Endodermal cell (in vitro differentiated cells): Measurements from ENCODE around the gene MTX3. TPM values are rescaled to one million over a fixed set of nuclear protein-coding genes. Genes with fewer than 3 reads are reported as not detected.

Source experiments
- DNase-seq: peaks from one replicate; pipeline ENCODE4 v3.0.0-alpha.2; 2017
- H3K27ac ChIP-seq: 2 replicates; pipeline ENCODE4 v1.5.1; 2013; ENCODE audit warnings: mild to moderate bottlenecking, low read depth, low read length, moderate library complexity
- H3K27me3 ChIP-seq: 2 replicates; pipeline ENCODE4 v1.6.1; 2013; ENCODE audit warnings: mild to moderate bottlenecking, low read length, moderate library complexity; ENCODE audit not compliant: insufficient read depth, control insufficient read depth, poor library complexity, severe bottlenecking
- H3K36me3 ChIP-seq: 2 replicates; pipeline ENCODE4 v1.7.0; 2013; ENCODE audit warnings: mild to moderate bottlenecking, low read length, moderate library complexity; ENCODE audit not compliant: control insufficient read depth, insufficient read depth
- H3K4me1 ChIP-seq: one replicate; pipeline ENCODE4 v1.7.0; 2013; ENCODE audit warnings: low read length; ENCODE audit not compliant: control insufficient read depth, insufficient read depth
- H3K4me3 ChIP-seq: 2 replicates; pipeline ENCODE4 v1.5.1; 2013; ENCODE audit warnings: mild to moderate bottlenecking, low read length, moderate library complexity
- H3K9ac ChIP-seq: 2 replicates; pipeline ENCODE4 v1.6.1; 2013; ENCODE audit warnings: mild to moderate bottlenecking, low read length, moderate library complexity; ENCODE audit not compliant: poor library complexity, severe bottlenecking; ENCODE audit errors: extremely low read depth
- H3K9me3 ChIP-seq: 2 replicates; pipeline ENCODE4 v1.6.1; 2013; ENCODE audit warnings: mild to moderate bottlenecking, low read length, moderate library complexity; ENCODE audit not compliant: control insufficient read depth
- H3K27ac Mint-ChIP-seq: 2 replicates; pipeline ENCODE4 v1.8.0; 2020; ENCODE audit warnings: mixed read lengths
- H3K27me3 Mint-ChIP-seq: 2 replicates; pipeline ENCODE4 v1.8.0; 2021; ENCODE audit warnings: mild to moderate bottlenecking, mixed read lengths; ENCODE audit not compliant: insufficient read depth
- H3K36me3 Mint-ChIP-seq: 2 replicates; pipeline ENCODE4 v1.8.0; 2020; ENCODE audit warnings: low read depth, mixed read lengths
- H3K4me1 Mint-ChIP-seq: 2 replicates; pipeline ENCODE4 v1.8.0; 2020; ENCODE audit warnings: mixed read lengths
- H3K4me3 Mint-ChIP-seq: 2 replicates; pipeline ENCODE4 v1.8.0; 2020; ENCODE audit warnings: mild to moderate bottlenecking, moderate library complexity, mixed read lengths
- H3K9me3 Mint-ChIP-seq: 2 replicates; pipeline ENCODE4 v1.8.0; 2020; ENCODE audit warnings: mild to moderate bottlenecking, mixed read lengths
- WGBS, 2 experiments: methylation state at CpG; one replicate each; pipeline versions ENCODE4 v1.1.5 to v1.1.7; 2013; ENCODE audit warnings: missing lambda C conversion rate in 2 of 2, mixed read lengths in 1 of 2; ENCODE audit not compliant: insufficient coverage in 1 of 2, insufficient read length in 1 of 2; 5-methylcytosine and 5-hydroxymethylcytosine counted together
- total RNA-seq, 2 donors: library from RNA; stranded (reverse); fragmentation: NEBNext Ultra II Directional in 1 of 2; extraction: Animal tissue kit (Norgen Biotek cat#: 25700) in 1 of 2; gene quantifications; 2 replicates in 1 of 2; 3 replicates in 1 of 2; pipeline ENCODE4 v1.2.1, GENCODE V29; 2021
- TF ChIP-seq, protein P1 (sequence below): fragments of 200-600 bp; sonication (generic); conservative IDR thresholded peaks from 2 replicates; pipeline ENCODE4 v1.5.0; 2021; ENCODE audit warnings: antibody characterized with exemption, mild to moderate bottlenecking

MTX3 gene
- total RNA-seq, 2 donors from 2014 or later = 25.7 to 39.7 TPM

DNA sequence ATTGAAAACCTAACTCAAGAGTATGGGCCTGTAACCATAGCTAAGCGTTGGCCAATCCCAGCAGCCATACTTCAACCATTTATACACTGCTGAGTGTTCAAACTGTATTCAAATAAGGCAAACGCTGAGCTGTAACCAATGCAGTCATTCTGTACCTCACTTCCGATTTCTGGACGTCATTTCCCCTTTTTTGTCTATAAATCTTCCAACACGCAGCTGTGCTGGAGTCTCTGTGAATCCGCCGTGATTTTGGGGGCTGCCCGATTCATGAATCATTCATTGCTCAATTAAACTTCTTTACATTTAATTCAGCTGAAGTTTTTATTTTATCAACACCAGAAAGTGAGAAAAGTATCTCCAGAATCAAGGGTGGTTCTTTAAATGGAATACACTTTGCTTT is 31.7 kb downstream of the MTX3 start:
- H3K4me3 Mint-ChIP-seq = no peak overlapping the region
- H3K4me1 Mint-ChIP-seq = peaks cover 15% of the 10 kb centered on the region
- H3K27me3 ChIP-seq = no peaks in the 10 kb centered on the region
- TF ChIP-seq, protein P1, sequence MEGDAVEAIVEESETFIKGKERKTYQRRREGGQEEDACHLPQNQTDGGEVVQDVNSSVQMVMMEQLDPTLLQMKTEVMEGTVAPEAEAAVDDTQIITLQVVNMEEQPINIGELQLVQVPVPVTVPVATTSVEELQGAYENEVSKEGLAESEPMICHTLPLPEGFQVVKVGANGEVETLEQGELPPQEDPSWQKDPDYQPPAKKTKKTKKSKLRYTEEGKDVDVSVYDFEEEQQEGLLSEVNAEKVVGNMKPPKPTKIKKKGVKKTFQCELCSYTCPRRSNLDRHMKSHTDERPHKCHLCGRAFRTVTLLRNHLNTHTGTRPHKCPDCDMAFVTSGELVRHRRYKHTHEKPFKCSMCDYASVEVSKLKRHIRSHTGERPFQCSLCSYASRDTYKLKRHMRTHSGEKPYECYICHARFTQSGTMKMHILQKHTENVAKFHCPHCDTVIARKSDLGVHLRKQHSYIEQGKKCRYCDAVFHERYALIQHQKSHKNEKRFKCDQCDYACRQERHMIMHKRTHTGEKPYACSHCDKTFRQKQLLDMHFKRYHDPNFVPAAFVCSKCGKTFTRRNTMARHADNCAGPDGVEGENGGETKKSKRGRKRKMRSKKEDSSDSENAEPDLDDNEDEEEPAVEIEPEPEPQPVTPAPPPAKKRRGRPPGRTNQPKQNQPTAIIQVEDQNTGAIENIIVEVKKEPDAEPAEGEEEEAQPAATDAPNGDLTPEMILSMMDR = no peak
- no peak for DNase-seq
- no peak overlapping the region for H3K27ac ChIP-seq
- 87 to 93% methylated on average over 8 of the region's 8 CpGs for WGBS, 2 experiments
- H3K36me3 ChIP-seq = no peaks in the 10 kb centered on the region
- H3K9me3 ChIP-seq = no peaks in the 10 kb centered on the region
- H3K9me3 Mint-ChIP-seq = peaks cover 5% of the 10 kb centered on the region
- no peak overlapping the region for H3K4me3 ChIP-seq
- H3K9ac ChIP-seq = no peak overlapping the region
- H3K36me3 Mint-ChIP-seq = no peaks in the 10 kb centered on the region
- H3K27me3 Mint-ChIP-seq = no peaks in the 10 kb centered on the region
- H3K27ac Mint-ChIP-seq = no peak overlapping the region
- no peaks in the 10 kb centered on the region for H3K4me1 ChIP-seq

DNA sequence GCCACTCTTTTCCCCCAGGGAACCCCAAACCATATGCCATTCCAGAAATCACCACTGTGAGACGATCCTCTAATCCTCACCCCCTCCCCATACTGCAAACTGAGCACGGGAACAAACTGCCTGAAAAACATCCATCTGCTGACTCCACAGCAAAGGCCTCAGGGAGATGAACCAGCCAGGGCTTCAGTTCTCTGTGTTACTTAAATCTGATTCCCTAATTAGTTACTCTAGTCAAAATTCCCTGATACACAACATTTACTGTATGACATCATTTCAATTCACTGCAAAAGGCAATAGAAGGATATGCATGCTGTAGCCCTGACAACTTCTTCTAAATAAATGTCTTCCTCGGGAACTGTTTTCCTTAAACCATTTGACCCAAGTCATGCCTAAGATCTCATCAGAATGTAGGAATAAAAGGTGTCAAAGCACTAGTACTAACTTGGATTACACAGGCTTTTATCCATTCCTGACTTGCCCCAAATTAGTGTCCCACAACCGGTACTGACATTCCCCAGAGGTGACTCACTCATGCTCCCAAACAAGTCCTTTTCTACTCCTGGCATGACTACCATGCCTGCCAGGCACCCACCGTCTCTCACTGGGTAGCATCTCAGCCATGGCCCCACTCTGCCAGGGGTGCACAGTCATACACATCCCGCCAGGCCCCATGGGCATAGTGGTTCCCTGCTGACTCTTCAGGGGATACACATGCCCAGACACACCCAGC is 35.0 kb downstream of the MTX3 start:
- TF ChIP-seq, protein P1 = no peak
- Mint-ChIP-seq H3K27me3 (no peaks in the 10 kb centered on the region), H3K36me3 (no peaks in the 10 kb centered on the region), H3K4me3 (no peak overlapping the region), H3K4me1 (peaks cover 12% of the 10 kb centered on the region), H3K27ac (no peak overlapping the region), H3K9me3 (peaks cover 5% of the 10 kb centered on the region)
- H3K36me3 ChIP-seq = no peaks in the 10 kb centered on the region
- no peak overlapping the region for H3K9ac ChIP-seq
- H3K4me3 ChIP-seq = no peak overlapping the region
- 79 to 90% methylated on average over 1 to 6 of the region's 6 CpGs for whole genome bisulfite sequencing, 2 experiments
- no peaks in the 10 kb centered on the region for H3K27me3 ChIP-seq
- no peaks in the 10 kb centered on the region for H3K4me1 ChIP-seq
- no peak overlapping the region for H3K27ac ChIP-seq
- no peaks in the 10 kb centered on the region for H3K9me3 ChIP-seq
- peak; percentile 72 for DNase-seq

DNA sequence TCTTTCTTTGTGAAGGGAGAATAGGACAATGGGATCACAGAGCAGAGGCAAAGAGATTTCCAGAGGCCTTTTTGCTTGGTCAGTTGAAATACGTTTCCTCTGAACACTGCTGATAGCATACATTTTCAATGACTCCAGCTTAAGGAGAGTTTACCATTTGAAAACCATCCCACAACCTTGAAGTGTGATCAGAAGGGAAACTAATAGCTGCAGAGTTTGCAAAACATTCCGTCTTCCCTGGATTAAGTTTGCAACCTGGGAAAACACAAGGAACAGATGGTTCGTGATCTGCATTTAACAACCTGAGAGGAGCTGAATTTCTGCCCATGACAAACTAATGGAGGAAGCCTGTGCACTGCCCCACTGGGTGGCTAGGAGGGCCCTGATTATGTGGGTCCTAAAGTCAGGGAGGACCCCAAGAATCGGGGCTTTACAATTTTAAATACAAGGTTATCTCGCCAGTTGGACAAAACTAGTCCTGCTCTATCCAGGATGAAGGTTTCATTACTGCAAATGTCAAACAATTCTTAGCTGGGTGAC is 35.6 kb downstream of the MTX3 start:
- Histone ChIP-seq H3K27me3 (no peaks in the 10 kb centered on the region), H3K27ac (no peak overlapping the region), H3K9me3 (no peaks in the 10 kb centered on the region), H3K9ac (no peak overlapping the region), H3K36me3 (no peaks in the 10 kb centered on the region), H3K4me3 (no peak overlapping the region), H3K4me1 (no peaks in the 10 kb centered on the region)
- no peak for DNase-seq
- Mint-ChIP-seq H3K4me1 (peaks cover 12% of the 10 kb centered on the region), H3K36me3 (no peaks in the 10 kb centered on the region), H3K27me3 (no peaks in the 10 kb centered on the region), H3K9me3 (peaks cover 5% of the 10 kb centered on the region), H3K27ac (no peak overlapping the region), H3K4me3 (no peak overlapping the region)
- WGBS, 2 experiments = 89 to 96% methylated on average over 5 of the region's 5 CpGs
- TF ChIP-seq, protein P1 = no peak
